Central memory CD8-positive, alpha-beta T cell (primary cell): Measurements from ENCODE around the gene BIRC2.
A peak's percentile ranks its signal among the peaks of the same experiment; 100 is the strongest.
"Not testable (repeated sequence)": the region's sequence is repeated elsewhere in the genome, so short reads cannot be mapped to it uniquely, and the experiment has no call there.

Experiments used
- ATAC-seq: fragments of 150-1000 bp; cut with Tn5 transposase; replicated peaks from 2 replicates; pipeline ENCODE4 v1.10.0; 2022; ENCODE audit warnings: mild to moderate bottlenecking, moderate FRiP score, moderate number of reproducible peaks; ENCODE audit not compliant: poor library complexity, severe bottlenecking; ENCODE audit errors: extremely low read depth
- DNase-seq, 2 donors: peaks; one replicate each; pipeline ENCODE4 v3.0.0; 2021; ENCODE audit warnings: low spot score in 2 of 2
- H3K27ac Mint-ChIP-seq: one replicate; pipeline ENCODE4 v1.8.0; 2022; ENCODE audit warnings: low read depth, mild to moderate bottlenecking, moderate library complexity, mixed read lengths
- H3K27me3 Mint-ChIP-seq: one replicate; pipeline ENCODE4 v1.8.0; 2022; ENCODE audit warnings: mixed read lengths
- H3K36me3 Mint-ChIP-seq: one replicate; pipeline ENCODE4 v1.8.0; 2022; ENCODE audit warnings: mild to moderate bottlenecking, moderate library complexity, mixed read lengths; ENCODE audit not compliant: insufficient read depth
- H3K4me1 Mint-ChIP-seq: one replicate; pipeline ENCODE4 v1.8.0; 2022; ENCODE audit warnings: mixed read lengths
- H3K4me3 Mint-ChIP-seq: one replicate; pipeline ENCODE4 v1.8.0; 2022; ENCODE audit warnings: mild to moderate bottlenecking, moderate library complexity, mixed read lengths
- H3K9me3 Mint-ChIP-seq: one replicate; pipeline ENCODE4 v1.8.0; 2022; ENCODE audit warnings: mixed read lengths

The BIRC2 gene

DNA sequence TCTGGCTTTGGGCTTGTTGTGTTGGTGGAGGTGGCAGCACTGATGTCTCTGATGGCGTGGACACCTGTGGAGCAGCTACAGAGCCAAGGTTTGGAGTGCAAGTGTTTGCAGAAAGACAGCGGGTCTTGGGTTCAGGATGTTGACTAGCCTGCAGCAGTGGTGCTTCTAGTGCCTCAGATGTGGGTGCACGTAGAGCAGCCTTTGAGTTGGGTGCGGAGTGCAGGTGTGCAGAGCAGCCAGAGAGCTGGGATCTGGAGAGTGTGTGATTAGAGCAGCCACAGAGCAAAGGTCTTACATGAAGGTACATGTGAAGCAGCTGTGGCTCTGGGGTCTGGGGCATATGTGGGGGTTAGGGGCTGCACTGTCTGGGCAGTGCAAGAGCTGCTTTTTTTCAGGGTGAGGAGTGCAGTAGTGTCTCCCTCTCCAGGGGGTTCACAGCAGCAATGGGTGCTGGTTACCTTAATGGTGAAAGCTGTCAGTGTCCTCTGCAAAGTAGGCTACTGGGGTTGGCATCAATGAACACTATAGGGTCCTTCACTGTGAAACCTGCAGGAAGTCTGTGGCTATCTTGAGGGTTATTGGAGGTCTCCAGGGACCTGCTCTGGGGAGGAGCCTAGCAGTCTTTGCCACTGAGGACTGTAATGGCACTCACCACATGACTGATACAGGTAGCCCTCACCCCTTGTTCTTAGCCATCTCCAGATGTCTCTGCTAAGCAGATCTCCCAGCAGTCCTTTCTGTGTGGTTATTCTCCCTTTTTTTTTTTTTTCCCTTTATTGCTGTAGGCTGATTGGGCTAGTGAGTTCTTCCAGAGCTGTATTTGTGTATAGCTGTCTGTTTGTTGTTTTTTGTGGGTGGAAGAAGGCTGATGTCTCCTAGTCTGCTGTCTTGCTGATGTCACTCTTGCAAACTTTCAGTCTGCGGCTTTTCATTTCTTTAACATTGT is 14.3 kb downstream of the BIRC2 start:
- H3K27me3 Mint-ChIP-seq: no peaks in the 10 kb centered on the region
- H3K4me1 Mint-ChIP-seq: peaks cover 38% of the 10 kb centered on the region
- H3K27ac Mint-ChIP-seq: peak overlapping the region; percentile 91
- no peaks in the 10 kb centered on the region for H3K9me3 Mint-ChIP-seq
- H3K36me3 Mint-ChIP-seq: peaks cover 41% of the 10 kb centered on the region
- peak; percentile 80 for ATAC-seq
- H3K4me3 Mint-ChIP-seq: peak overlapping the region; percentile 67
- DNase-seq: peak; percentile 16 to 26

DNA sequence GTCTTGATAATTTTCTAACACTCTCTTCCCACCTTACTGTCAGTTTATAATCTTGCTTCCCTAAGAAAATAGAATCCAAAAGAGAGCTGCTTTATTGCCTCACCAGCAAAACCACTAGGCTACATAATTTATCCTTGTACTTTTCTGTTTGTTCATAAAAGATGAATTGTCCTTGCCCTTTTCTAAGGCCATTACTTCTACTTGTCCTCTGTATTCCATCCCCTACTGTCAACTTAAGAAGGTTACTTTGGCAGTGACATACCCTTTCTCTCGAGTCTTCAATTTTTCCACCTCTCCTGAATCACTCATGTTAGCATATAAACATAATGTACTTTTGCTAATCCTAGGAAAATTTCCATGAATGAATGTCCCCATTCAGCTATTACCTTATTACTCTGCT is 18.0 kb downstream of the BIRC2 start:
- Mint-ChIP-seq H3K27me3 (no peaks in the 10 kb centered on the region), H3K36me3 (peaks cover 48% of the 10 kb centered on the region), H3K4me3 (no peak overlapping the region), H3K9me3 (no peaks in the 10 kb centered on the region), H3K27ac (no peak overlapping the region), H3K4me1 (peaks cover 35% of the 10 kb centered on the region)
- DNase-seq (no peak), ATAC-seq (no peak)

GRCh38 chr11:102367364-102367763 is 20.4 kb downstream of the BIRC2 start:
- Mint-ChIP-seq H3K27me3 (no peaks in the 10 kb centered on the region), H3K9me3 (no peaks in the 10 kb centered on the region), H3K36me3 (peaks cover 42% of the 10 kb centered on the region), H3K4me3 (no peak overlapping the region), H3K4me1 (peaks cover 22% of the 10 kb centered on the region), H3K27ac (peak overlapping the region; percentile 69)
- DNase-seq (no peak), ATAC-seq (no peak)

- Mint-ChIP-seq H3K36me3 (peaks cover 35% of the 10 kb centered on the region), H3K27me3 (no peaks in the 10 kb centered on the region), H3K4me3 (no peak overlapping the region), H3K27ac (no peak overlapping the region), H3K9me3 (no peaks in the 10 kb centered on the region), H3K4me1 (peaks cover 23% of the 10 kb centered on the region)
- DNase-seq: no peak
- ATAC-seq: no peak
Observed at GRCh38 chr11:102368472-102368871, 21.5 kb downstream of the BIRC2 start.

DNA sequence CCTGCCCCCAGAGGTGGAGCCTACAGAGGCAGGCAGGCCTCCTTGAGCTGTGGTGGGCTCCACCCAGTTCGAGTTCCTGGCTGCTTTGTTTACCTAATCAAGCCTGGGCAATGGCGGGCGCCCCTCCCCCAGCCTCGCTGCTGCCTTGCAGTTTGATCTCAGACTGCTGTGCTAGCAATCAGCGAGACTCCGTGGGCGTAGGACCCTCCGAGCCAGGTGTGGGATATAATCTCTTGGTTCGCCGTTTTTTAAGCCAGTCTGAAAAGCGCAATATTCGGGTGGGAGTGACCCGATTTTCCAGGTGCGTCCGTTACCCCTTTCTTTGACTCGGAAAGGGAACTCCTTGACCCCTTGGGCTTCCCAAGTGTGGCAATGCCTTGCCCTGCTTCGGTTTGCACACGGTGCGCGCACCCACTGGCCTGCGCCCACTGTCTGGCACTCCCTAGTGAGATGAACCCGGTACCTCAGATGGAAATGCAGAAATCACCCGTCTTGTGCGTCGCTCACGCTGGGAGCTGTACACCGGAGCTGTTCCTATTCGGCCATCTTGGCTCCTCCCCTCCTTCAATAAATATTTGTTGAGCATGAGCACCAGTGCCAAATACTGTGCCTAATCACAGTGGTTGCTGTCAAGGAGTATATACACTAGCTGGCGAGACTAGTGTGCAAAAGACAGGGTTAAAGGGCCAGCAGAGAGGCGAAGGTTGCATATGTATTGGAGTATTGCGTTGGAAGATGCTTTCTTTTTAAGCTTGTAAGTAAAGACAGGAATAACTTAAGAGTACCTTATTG is 27.8 kb downstream of the BIRC2 start:
- ATAC-seq, H3K9me3 Mint-ChIP-seq, H3K4me3 Mint-ChIP-seq, DNase-seq, H3K27me3 Mint-ChIP-seq: not testable (repeated sequence)
- peaks cover 34% of the 10 kb centered on the region for H3K36me3 Mint-ChIP-seq
- H3K4me1 Mint-ChIP-seq: peaks cover 14% of the 10 kb centered on the region
- peak overlapping the region; percentile 16 for H3K27ac Mint-ChIP-seq

DNA sequence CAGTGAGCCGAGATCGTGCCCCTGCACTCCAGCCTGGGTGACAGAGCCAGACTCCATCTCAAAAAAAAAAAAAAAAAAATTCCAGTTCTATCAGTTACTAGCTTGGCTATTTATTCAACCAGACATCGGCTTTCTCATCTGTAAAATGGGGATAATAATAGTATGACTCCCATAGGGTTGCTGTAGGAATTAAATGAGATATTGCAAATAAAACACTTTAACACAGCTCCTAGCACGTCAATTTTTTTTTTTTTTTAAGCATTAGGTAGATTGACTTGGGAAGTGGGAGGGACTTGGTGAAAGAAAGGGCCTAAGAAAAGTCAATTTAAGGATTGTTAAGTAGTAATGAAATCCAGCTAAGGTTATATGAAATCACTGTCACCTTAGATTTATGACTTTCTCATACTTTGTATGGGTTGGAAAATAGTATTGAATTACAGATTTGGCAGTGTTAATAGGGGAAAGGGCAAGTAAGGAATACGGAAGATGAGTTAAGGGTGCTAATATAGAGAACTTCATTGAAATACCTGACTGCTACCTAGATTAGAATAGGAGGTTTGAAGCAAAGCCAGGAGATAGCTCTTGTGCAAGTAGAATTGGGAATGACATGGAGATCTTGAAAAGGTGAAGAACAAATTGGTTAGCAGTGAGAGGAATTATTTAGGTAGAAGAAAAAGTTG is 28.8 kb downstream of the BIRC2 start:
- Mint-ChIP-seq H3K4me3 (no peak overlapping the region), H3K27me3 (no peaks in the 10 kb centered on the region), H3K9me3 (no peaks in the 10 kb centered on the region), H3K36me3 (peaks cover 42% of the 10 kb centered on the region), H3K4me1 (peaks cover 14% of the 10 kb centered on the region), H3K27ac (no peak overlapping the region)
- ATAC-seq (no peak), DNase-seq (no peak)

GRCh38 chr11:102377891-102378290 is 30.9 kb downstream of the BIRC2 start:
- H3K9me3 Mint-ChIP-seq: no peaks in the 10 kb centered on the region
- H3K4me1 Mint-ChIP-seq: peaks cover 7% of the 10 kb centered on the region
- no peaks in the 10 kb centered on the region for H3K27me3 Mint-ChIP-seq
- peaks cover 46% of the 10 kb centered on the region for H3K36me3 Mint-ChIP-seq
- no peak overlapping the region for H3K27ac Mint-ChIP-seq
- DNase-seq (no peak), ATAC-seq (no peak)
- H3K4me3 Mint-ChIP-seq: no peak overlapping the region

- Mint-ChIP-seq H3K27ac (no peak overlapping the region), H3K4me1 (peaks cover 7% of the 10 kb centered on the region), H3K9me3 (no peaks in the 10 kb centered on the region), H3K27me3 (no peaks in the 10 kb centered on the region), H3K4me3 (no peak overlapping the region), H3K36me3 (peaks cover 50% of the 10 kb centered on the region)
- ATAC-seq (no peak), DNase-seq (no peak)
Observed at GRCh38 chr11:102378818-102379217, 31.8 kb downstream of the BIRC2 start.

GRCh38 chr11:102382384-102382783 is 35.4 kb downstream of the BIRC2 start:
- H3K27ac Mint-ChIP-seq: peak overlapping the region; percentile 20
- no peaks in the 10 kb centered on the region for H3K9me3 Mint-ChIP-seq
- H3K4me1 Mint-ChIP-seq: no peaks in the 10 kb centered on the region
- DNase-seq: no peak
- ATAC-seq: no peak
- H3K4me3 Mint-ChIP-seq: no peak overlapping the region
- H3K36me3 Mint-ChIP-seq: peaks cover 43% of the 10 kb centered on the region
- H3K27me3 Mint-ChIP-seq: no peaks in the 10 kb centered on the region

GRCh38 chr11:102383839-102384238 is 36.8 kb downstream of the BIRC2 start:
- H3K4me3 Mint-ChIP-seq: no peak overlapping the region
- no peaks in the 10 kb centered on the region for H3K27me3 Mint-ChIP-seq
- peak overlapping the region; percentile 20 for H3K27ac Mint-ChIP-seq
- ATAC-seq (no peak), DNase-seq (no peak)
- H3K4me1 Mint-ChIP-seq: no peaks in the 10 kb centered on the region
- H3K9me3 Mint-ChIP-seq: no peaks in the 10 kb centered on the region
- H3K36me3 Mint-ChIP-seq: peaks cover 34% of the 10 kb centered on the region

DNA sequence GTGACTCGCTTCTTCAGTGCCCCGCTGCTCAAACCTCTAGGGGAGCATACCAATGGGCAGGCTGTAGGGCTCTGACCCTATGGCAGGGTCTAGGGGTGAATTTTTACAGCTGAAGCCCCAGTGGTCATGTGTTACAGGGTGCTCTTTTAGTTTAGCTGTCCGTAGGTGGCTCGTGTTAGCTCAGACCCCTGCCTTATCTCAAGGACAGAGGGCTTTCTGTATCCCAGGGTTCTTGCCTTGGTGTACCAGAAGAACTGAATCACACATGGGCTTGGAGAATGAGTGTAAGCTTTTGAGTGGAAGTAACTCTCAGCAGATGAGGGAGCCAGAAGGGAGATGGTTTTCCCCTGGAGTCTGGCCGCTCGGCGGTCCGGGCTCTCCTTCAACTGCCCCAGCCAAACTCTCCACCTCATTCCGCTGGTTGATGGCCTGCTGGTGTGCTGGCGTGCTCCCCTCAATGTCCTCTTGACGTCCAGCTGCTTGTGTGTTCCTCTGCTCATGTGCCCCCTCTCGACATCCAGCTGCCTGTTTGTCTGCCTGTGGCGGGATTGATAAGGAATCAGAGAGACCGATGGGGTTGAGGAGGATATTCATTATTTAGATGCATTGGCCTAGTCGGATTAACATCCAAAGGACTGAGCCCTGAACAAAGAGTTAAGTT is 37.5 kb downstream of the BIRC2 start:
- H3K4me1 Mint-ChIP-seq: no peaks in the 10 kb centered on the region
- H3K27ac Mint-ChIP-seq: no peak overlapping the region
- H3K36me3 Mint-ChIP-seq: peaks cover 29% of the 10 kb centered on the region
- no peak for DNase-seq
- H3K9me3 Mint-ChIP-seq: no peaks in the 10 kb centered on the region
- no peaks in the 10 kb centered on the region for H3K27me3 Mint-ChIP-seq
- H3K4me3 Mint-ChIP-seq: no peak overlapping the region
- ATAC-seq: no peak
